HG03469 (cell line): Measurements from ENCODE around the gene CHPF.

Source experiments
- ATAC-seq: cut with Tn5 transposase; IDR thresholded peaks from one replicate; pipeline ENCODE4 v1.9.1; 2021; ENCODE audit warnings: mild to moderate bottlenecking, moderate library complexity, moderate number of reproducible peaks; ENCODE audit not compliant: unreplicated experiment

CHPF gene

DNA sequence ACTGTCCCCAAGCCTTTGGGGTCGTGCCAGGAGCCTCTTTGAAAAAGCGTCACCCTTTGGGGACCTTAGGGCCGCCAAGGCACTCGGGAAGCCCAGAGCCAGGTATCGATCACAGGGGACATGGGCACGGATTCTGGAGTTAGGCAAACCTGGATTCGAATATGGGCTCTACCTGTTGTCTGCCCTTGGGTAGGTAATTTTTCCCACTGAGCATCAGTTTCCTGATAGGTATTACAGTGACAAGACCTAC, 9.5 kb upstream of the CHPF start:
- no peak for ATAC-seq

DNA sequence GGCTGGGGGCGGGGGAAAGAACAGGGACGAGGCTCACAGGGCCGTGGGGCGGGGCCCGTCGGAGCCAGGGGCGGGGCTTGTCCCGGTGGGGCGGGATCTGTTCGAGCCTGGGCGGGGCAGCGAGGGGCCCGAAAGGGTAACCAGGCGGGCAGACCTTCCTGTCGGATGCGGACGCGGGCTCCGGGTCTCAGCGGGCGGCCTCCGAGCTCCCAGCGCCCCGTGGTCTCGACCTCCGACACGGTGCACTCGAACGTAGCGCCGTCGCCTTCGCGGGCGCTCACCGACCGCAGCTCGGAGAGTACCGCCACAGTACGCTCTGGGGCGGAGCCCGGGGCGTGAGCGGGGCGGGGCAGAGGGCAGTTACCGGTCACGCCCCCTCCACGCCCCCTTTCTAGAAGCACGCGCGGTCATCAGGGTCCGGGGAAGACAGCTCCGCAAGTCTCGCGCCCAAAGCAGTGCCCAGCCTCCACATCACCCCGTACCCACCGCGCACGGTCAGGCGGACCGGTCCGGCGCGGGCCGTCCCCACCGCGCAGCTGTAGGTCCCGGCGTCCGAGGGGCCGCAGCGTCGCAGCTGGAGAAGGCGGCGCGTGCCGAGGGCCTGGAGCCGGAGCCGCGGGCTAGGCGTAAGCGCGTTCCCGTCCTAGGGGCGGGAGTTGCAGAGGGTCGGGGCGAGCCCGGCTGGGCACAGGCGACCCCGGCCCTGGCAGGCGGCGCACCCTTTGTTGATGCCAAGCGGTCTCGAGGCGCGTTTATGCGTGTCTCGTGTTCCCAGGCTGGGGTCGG, 9.0 kb upstream of the CHPF start:
- ATAC-seq: peak; percentile 77

DNA sequence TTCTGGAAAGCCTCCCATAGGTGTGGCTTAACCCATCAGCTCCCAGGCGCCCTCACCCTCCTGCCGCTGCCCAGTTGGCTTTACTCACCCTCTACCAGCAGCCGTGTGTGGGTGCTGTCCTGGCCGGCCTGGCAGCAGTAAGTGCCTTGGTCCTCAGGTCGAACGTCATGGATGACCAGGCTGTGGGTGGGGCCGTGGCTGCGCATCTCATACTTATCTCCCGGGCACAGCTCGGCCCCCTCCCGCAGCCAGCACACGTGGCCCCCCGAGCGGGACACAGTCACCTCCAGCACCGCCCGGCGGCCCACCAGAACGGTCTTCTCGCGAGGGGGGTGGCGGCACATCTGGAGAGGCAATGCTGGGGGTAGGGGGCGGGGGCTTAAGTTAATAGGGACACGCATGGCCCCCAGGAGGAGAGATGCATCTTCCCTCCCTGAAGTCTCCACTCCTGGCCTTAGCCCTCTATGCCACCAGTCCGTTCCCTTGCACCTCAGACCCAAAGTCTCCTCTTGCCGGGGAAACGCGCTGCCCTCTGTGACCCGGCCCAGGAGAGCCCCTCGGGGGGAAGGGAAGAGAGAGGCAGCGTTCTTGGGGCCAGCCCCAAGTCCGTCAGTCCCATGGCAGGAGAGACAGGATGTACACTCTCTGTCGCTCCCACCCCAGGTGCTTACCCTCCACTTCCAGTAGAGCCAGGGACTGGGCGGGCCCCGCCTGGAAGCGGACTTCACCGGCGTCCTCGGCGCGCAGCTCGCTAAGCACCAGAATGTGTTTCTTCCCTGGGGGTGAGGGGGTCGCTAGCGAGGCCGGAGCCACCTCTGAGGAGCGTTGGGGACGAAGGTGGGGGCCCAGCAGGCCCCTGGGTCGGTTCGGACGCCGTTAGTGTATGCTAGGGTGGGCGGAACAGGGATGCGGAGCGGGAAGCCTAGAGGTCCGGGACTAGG, 8.1 kb upstream of the CHPF start:
- peak; percentile 8 for ATAC-seq

DNA sequence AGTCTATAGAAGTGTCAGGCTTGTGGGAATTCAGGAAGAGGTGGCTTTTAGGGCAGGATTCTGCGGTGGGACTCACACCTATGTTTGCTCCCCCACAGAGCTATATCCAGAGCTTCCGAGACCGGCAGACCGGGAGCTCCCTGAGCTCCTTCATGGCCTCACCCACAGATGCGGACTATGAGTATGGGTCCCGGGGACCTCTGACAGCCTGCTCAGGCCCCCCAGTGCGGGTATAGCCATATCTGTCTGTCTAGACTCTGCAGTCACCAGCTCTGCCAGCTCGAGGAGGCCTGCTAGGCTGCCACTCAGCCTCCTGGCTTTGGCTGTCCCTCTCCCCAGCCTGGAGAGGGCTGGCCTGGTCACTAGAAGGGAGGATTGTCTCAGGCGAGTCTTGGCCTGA, 6.0 kb upstream of the CHPF start:
- no peak for ATAC-seq

DNA sequence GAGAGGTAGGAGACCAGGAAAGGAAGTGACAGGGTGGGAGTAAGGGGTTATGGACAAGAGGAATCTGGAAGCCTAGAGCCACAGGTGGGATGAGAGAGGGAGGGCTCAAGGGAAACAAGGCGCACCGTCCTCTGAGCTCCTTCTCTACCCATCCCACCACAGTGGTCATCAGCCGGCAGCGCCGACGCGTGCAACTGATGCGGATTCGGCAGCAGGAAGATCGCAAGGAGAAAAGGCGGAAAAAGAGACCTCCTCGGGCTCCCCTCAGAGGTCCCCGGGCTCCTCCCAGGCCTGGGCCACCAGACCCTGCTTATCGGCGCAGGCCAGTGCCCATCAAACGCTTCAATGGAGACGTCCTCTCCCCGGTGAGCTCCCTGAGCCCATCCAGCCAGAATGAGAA, 5.4 kb upstream of the CHPF start:
- no peak for ATAC-seq

DNA sequence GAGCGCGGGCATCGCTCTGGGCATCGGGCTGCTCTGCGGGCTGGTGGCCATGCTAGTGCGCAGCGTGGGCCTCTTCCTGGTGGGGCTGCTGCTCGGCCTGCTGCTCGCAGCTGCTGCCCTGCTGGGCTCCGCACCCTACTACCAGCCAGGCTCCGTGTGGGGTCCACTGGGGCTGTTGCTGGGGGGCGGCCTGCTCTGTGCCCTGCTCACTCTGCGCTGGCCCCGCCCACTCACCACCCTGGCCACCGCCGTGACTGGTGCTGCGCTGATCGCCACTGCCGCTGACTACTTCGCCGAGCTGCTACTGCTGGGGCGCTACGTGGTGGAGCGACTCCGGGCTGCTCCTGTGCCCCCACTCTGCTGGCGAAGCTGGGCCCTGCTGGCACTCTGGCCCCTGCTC, 4.0 kb upstream of the CHPF start:
- ATAC-seq: no peak

DNA sequence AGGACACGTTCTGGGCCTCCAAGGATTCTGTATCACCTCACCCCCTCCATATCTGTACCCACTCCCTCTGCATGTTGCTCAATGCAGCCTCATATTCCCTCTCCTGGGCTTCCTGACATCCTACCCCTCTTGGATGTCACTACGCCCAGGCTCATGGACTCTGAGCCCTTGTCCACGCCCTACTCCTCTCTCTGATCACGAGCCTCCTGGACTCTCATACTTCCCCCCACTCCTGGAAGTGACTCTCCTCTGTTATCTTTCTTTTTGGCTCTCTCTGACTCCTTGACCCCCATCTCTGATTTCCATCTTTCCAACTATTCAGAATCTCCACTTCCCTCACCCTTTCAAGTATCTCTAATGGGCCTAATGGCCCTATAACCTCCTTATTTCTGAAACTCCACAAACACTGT, 2.3 kb upstream of the CHPF start:
- no peak for ATAC-seq

DNA sequence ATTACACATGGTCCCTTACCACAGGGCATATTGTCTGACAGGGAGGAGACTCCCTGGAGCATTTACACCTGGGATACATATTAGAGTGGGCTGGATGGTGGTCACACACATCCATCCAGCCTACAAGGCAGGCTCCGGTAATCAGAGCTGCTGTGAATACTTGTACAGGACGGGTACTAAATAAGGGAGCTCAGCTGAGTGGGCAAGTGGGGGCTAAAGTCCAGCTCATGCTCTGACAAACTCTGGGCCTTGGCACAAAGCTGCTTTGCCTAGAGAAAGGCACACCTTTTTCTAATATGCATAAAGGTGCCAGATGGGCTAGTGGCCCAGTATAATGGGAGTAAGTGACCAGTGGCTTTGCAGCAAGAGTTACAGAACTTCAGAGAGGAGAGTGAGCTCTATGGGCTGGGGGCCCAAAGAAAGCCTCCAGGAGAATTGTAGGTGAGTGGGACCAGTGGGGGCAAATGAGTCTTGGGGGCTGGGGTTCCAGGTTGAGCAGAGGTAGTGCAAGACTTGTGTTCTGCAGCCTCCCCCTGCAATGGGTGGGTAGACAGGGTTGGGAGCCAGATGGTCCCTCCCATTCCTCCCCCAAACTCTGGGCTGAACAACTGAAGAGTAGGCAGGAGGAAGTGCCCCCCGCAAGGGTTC, 1.8 kb upstream of the CHPF start:
- ATAC-seq: no peak

DNA sequence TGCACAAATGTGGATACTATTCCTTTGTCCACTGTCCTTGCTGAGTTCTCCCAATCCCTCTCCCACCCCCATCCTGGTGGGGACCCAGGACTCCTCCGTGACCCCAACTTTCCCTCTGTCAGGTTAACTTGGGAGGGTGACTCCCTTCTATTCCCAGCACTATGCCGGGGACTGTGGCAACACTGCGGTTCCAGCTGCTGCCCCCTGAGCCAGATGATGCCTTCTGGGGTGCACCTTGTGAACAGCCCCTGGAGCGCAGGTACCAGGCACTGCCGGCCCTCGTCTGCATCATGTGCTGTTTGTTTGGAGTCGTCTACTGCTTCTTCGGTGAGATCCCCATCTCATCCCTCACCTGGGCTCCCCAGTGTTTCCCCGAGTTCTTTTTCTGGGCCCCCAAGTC, 958 bp upstream of the CHPF start:
- ATAC-seq: no peak

DNA sequence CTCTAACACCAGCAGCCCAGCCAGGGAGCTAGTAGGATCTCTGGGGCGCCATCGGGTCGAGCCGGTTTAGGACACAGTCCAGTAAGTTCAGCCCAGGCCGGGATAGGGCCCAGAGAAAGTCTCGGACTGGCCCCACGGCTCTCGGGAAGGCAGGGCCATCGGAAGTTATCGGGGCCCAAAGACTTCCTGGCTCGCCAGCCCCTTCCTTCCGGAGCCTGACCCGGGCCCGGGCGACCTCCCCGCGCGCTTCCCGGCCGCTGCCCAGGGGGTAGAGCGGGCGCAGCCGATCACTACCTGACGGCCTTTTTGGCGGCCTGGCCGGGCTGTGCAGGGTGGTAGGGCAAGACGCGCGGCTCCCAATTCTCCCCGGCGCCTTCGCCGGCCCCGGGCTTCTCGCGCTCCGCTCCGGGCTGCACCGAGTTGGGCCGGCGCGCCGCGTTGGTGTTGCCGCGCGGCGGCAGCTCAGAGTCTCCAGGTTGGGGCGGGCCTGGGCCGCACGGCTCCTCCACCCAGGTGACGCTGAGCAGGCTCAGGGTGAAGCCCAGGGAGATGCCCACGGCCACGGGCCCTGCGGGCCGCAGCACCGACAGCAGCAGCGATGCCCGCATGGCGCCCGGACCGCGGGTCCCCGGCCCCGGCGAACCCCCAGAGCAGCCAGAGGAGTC, 546 bp downstream of the CHPF start:
- ATAC-seq: no peak

DNA sequence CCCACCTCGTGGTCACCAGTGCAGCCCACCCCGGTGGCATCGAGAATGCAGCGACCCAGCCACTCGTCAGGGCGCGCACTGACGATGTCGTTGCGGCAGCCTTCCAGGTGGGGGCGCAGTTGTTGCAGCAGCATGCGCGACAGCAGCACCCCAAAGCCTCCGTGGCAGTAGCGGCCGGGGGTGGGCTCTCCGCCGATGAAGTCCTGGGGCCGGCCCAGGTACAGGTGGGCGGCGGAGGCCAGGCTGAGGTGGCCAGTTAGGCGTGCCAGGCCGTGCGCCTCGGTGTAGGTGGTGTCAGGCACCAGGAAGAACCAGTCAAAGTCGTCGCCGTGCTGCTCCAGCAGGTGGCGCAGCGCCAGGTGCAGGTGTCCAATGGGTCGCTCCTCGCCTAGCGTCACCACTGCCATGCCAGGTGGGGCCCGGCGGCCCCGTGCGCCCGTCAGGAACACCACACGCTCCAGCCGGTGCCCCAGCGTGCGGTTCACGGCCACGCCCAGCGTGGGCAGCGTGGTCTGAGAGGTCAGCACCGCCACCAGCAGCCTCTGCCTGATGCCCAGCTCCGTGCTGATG, 1.9 kb downstream of the CHPF start:
- peak; percentile 46 for ATAC-seq

DNA sequence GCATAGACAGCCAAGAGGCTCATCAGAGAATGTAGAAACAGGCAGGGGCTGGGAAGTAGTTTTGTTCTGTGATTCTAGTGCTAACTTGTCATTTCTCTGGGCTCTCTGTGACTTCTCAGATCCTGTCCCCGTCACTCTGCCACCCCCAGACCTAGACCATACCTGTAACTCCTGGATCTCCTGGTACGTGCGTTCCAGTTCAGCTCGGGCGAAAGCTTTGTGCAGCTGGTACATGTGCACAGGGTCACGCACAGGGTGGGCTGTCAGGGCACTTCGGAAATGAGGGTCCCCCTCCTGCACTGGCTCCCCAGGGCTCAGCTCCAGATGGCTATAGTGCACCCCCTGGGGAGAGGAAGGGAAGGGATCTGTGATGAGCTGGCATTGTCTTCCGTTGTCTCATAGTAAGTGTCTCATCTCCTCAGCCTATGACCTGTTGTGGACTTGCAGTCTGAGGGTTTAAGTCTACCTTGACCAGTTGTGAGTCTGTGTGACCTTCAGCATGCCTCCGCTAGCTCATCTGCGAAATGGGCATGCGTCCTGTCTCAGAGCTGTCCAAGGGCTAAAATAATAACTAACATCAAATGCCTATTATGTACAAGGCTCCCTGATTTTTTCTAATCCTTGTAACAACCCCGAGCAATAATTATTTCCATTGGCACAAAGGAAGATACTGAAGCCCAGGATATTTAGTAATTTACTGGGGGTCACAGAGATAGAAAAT, 2.7 kb downstream of the CHPF start:
- ATAC-seq: no peak

DNA sequence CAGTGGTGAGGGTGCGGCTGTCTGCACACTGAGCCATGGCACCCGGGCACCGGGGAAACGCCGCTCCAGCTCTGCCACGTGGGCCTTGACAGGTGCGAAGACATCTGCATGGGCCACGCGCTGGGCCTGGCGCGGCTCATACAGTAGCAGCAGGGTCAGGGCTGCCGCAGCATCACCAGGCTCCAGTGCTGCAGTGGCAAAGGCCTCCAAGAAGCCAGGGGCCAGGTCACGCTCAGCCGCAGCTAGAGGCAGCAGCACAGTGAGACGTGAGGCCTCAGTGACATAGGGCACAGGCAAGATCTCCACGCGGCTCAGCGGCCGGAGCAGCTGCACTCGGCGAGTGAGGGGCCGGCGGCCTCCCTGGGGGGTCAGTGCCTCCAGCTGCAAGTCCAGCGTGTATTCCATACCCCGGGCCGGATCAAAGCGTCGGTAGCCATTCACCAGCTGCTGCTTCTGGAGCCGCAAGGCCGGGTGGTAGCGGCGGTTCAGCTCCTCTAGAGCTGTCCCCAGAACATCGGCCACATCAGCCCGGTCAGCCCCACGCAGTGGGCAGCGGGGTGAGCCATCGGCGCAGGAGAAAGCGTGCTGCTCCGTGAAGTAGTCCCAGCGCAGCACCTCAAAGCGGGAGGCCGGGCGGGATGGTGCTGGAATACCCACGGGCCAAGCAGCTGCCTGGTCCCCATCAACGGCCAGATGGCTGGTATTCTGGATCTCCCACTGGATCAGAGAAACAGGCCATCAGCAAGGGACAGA, 3.5 kb downstream of the CHPF start:
- no peak for ATAC-seq

DNA sequence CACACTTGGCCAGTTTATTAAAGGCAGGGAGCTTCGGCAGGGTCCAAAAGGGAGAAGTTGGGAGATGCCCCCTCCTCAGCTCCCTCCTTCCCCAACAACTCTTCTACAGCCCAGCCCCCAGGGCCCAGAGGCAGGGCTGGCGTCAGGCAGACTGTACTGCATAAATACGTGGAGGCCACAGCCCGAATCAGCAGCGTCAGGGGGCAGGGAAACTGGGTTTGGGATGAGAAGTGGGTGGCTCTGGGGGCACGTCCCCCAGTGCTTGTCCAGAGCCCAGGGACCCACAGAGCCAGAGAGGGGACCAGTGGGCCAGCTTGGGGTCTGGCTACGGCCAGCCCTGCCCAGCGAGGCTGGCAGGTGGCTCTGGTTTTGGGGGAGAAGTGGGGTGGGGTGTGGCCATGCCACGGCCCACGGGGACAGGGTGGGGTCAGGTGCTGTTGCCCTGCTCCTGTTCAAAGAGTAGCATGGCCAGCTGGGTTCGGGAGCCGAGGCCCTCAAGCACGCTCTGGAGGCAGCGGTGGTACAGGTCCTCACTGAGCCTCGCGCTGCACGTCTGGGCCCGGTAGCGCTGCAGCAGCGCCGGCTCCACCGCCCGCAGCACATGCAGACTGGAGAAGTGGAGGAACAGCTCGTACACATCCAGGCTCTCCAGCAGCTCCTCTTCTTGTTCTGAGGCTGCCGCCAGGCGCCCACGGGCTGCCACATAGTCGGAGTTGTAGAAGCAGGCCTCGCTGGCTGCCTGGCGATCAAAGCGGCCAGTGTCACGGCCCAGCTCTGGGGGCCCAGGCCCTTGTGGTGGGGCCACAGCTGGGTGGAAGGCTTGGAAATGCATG, 4.4 kb downstream of the CHPF start:
- no peak for ATAC-seq

DNA sequence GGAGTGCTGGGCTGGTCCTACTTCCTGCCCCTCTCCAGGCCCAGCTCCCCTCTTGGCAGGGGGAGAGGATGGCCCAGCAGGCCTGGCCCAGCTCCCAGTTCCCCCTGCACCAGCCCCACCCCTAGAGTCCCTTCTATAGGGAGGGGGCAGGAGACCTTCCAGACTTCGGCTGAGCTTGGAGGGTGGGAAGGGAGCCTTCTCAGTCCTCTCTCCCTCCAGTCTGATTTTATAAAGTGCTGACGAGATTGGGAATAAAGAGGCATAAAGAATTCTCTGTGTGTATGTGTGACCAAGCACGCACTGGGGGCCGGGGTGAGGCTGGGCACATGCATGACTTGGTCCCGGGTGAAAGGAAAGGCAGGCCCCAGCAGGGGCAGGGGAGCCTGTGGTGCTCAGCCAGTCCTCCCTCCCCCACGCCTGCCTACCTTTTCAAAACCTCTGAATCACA, 5.1 kb downstream of the CHPF start:
- no peak for ATAC-seq

DNA sequence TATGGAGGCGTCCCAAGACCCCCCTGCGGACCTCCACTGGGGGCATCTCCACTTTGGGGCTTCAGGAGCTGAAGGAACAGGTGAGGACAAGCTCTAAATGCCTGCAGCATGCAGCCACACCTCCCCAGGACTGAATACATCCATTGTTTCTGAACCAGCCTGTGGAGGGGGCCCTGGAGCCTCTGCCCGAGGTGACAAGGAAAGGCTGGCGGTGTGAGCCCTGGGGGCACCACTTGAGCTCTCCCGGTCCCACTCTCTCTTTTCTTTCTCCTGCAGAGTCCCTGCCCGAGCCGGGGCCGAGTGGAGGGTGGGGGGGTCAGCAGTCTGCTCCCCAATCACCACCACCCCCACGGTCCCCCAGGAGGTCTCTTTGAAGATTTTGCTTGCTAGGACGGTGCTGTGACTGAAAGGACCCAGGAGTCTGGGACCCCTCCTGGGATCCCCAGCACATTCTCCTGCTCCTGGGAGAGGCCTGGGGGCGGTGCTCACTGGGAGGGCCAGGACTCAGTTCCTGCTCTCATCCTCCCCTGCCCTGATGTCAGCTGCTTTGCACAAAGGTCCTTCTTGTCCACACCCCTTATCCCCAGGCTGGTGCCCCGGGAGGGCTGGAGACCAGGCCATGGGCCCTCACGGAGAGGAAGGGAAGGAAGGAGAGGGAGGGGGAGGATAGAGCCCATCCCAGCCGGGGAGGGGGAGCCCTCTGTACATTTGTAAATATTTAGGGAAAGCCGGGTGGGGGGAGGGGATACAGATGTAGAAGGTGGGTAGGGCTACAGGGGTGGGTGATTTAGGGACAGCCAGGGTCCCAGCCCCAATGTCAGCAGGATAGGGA, 5.7 kb downstream of the CHPF start:
- no peak for ATAC-seq

DNA sequence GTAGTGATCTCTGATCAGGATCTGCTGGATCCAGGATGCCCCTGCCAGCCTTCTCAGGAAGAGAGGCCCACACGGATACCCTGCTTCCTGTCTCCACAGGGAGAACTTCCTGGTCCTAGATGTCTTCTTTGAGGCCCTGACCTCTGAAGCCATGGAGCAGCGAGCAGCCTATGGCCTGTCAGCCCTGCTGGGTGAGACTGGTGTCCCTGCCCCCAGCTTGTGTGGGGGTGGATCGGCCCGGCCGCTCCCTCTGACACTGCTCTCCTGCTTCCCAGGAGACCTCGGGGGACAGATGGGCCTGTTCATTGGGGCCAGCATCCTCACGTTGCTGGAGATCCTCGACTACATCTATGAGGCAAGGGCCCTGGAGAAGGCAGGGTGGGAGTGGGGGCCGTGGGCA, 6.6 kb downstream of the CHPF start:
- no peak for ATAC-seq

DNA sequence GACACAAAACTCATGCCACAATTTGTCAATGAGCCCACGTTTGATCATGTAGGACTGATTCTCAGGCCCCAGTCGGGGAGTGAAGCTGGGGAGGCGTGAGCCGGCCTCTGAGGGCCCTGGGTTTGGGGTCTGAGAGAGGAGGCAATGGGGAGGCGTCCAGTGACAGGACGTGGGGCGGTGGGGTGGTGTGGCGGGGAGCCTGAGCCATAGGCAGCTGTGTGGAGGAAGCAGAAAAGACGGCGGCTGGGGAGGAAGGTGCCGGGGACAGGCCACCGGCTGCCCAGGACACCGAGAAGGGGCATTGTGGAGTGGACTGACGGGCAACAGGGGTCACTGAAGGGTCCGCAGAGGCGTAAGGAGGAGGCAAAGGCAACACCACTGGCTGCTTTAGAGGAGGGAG, 7.2 kb downstream of the CHPF start:
- no peak for ATAC-seq
